GM18511 (cell line): ENCODE data around the gene PDS5B.
A peak's percentile ranks its signal among the peaks of the same experiment; 100 is the strongest.
"Not testable (repeated sequence)": the region's sequence is repeated elsewhere in the genome, so short reads cannot be mapped to it uniquely, and the experiment has no call there.

Experiments
- ATAC-seq: cut with Tn5 transposase; IDR thresholded peaks from one replicate; pipeline ENCODE4 v1.9.1; 2021; ENCODE audit warnings: mild to moderate bottlenecking, moderate library complexity; ENCODE audit not compliant: unreplicated experiment

Gene PDS5B, protein sequence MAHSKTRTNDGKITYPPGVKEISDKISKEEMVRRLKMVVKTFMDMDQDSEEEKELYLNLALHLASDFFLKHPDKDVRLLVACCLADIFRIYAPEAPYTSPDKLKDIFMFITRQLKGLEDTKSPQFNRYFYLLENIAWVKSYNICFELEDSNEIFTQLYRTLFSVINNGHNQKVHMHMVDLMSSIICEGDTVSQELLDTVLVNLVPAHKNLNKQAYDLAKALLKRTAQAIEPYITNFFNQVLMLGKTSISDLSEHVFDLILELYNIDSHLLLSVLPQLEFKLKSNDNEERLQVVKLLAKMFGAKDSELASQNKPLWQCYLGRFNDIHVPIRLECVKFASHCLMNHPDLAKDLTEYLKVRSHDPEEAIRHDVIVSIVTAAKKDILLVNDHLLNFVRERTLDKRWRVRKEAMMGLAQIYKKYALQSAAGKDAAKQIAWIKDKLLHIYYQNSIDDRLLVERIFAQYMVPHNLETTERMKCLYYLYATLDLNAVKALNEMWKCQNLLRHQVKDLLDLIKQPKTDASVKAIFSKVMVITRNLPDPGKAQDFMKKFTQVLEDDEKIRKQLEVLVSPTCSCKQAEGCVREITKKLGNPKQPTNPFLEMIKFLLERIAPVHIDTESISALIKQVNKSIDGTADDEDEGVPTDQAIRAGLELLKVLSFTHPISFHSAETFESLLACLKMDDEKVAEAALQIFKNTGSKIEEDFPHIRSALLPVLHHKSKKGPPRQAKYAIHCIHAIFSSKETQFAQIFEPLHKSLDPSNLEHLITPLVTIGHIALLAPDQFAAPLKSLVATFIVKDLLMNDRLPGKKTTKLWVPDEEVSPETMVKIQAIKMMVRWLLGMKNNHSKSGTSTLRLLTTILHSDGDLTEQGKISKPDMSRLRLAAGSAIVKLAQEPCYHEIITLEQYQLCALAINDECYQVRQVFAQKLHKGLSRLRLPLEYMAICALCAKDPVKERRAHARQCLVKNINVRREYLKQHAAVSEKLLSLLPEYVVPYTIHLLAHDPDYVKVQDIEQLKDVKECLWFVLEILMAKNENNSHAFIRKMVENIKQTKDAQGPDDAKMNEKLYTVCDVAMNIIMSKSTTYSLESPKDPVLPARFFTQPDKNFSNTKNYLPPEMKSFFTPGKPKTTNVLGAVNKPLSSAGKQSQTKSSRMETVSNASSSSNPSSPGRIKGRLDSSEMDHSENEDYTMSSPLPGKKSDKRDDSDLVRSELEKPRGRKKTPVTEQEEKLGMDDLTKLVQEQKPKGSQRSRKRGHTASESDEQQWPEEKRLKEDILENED (N-terminal part only)

DNA sequence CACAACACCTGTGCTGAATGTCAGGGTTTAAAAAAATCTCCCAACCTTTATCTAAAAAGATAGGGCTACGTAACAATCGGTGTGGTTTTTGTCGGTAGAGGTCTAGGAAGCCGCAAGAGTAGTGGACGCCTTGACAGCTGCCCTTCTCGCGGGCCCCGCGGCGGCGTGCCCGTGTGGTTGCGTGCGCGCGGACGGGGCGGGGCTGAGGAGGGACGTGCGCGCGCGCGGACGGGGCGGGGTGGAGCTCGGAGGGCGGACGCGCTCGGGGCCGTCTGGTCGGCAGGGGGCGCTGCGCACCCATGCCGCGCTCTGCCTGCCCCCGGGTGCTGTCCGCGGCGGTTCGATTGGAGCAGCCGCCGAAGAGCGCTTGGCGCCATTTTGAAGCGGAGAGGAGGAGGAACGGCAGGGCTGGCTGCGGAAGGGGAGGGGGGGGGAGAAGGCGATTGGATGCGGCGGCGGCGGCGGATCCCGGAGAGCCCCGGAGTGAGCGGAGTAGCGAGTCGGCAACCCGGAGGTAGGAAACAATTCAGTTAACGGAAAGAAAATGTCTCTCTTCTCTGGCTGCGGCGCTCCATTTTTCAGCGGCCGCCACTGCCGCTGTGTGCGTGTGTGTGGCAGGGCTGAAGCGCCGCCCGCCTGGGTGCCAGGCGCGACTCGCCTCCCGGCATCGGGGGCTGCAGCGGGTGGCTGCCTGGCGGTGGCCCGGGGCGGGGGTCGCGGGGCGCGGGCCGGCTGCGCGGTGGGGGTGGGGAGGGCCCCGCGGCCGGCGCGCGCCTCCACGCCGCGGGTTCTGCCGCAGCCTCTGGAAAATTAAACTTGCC is at the start of gene PDS5B:
PDS5B (plus strand) TSS at position 373 of the 821 bp plus-strand sequence. CDS start 62,321 bp downstream, outside the sequence.
- peak; percentile 87 for ATAC-seq

DNA sequence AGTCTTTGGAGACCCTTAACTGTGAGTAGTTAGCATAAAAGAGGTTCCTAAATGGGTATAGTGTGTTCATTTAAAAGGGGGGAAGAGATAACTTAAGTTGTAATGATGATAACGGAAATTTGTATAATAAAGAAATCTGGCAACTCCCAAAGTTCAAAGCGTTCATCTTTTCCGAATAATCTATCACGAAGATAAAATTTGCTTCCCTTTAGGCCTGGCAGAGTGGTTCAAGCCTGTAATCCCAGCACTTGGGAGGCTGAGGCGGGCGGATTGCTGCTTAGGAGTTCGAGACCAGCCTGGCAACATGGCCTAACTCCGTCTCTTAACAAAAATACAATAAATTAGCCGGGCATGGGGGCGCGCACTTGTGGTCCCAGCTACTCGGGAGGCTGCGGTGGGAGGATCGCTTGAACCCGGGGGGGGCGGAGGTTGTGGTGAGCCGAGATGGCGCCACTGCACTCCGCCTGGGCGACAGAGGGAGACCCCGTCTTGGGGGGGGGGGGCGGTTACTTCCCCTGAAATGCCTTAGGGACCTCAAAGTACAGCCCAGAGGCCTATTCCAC is 48.6 kb upstream of the PDS5B start:
- no peak for ATAC-seq

DNA sequence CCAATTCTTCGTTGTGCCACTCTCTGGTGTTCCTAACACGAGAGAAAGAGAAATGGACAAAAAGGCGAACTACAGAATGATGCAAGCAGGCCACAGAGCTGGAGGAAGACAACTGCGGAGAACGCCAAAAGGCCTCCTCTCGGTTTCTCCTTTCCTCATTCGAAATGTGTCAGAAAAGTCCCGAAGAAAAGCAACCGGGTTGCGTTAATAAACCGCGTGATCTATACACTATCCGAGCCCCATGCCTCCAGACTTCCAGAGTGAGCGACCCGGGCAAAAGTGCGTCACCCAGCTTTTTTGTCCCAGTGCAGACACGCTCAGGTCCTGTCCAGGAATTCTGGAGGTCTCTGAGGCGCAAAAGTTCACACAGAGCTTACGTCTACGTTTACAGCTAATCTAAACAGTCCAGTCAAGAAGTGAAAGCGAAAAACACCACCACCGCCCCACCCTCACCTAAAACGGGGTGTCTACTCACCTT is 48.1 kb upstream of the PDS5B start:
- peak; percentile 87 for ATAC-seq

DNA sequence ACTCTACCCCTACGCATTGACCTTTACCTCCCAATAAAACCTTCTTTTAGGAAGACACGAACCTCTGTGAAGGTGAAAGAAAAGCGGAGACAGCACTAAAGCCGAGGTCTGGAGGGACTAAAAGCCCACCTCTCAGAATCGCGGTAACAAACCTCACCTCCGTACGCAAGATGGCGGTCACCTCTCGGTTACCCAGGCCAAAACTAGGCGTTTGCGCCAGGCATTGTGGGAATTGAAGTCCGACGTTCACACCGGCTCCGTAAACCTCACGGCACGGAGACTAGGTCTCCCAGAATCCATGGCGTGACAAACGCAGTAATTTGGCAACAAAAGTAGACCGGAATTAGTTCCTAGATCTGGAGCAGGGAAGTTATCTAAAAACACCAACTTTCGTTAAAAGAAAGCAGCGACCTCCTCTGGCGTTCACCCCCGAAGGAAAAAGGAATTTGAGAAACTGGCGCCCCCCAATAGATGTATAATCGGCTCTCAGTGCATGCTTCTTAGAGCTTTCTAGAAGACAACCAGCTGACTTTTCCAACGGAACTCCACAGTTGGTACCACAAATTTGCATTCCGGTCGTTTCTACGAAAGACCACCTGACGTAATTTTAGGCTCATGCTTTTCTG is 47.5 kb upstream of the PDS5B start, which contains the start of gene N4BP2L2:
N4BP2L2 (minus strand) TSS at position 175 of the 626 bp plus-strand sequence. CDS start 1,768 bp downstream, outside the sequence.
- peak; percentile 98 for ATAC-seq

DNA sequence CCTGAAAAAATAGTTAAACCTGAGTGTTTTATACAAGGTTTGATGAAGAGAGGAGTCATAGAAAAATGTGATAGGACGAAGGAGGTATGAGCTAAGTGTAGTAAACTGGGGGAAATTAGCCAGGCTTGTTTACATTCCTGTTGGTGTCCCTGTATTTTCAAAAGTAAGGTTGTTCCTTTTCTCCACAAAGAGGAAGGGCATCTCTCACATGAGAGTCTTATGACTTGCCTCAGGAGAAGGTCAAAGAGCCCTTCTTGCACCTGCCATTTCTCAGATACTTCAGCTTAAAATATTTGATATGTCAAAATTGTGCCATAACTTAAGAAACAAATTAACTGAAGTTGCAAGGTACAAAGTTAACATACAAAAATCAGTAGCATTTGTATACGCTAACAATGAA is 44.0 kb upstream of the PDS5B start:
- no peak for ATAC-seq

DNA sequence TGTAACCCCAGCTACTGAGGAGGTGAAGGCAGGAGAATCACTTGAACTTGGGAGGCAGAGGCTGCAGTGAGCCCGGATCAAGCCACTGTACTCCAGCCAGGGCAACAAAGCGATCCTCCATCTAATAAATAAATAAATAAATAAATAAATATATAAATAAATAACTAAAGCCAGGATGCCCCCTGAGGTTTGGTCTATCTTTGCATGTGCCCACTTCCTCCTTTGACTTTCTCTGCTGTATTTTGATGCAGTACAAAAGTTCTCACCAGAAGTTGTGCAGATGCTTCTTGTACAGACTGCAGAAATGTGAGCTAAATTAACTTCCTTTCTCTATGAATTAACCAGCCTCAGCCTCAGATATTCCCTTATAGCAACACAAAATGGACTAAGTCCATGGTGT is 41.2 kb upstream of the PDS5B start:
- no peak for ATAC-seq

DNA sequence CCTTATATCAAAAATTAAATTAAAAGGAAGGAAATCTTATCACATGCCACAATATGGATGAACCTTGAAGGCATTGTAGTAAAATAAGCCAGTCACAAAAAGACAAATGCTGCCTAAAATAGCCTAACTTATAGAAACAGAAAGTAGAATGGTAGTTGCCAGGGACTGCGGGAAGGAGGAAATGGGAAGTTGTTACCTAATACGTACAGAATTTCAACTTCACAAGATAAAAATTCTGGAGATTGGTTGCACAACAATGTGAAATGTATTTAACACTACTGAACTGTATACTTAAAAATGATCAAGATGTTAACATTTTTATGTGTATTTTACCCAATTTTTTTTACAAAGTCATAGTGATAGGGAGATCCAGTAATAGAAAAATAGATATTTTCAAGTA is 37.4 kb upstream of the PDS5B start:
- no peak for ATAC-seq

DNA sequence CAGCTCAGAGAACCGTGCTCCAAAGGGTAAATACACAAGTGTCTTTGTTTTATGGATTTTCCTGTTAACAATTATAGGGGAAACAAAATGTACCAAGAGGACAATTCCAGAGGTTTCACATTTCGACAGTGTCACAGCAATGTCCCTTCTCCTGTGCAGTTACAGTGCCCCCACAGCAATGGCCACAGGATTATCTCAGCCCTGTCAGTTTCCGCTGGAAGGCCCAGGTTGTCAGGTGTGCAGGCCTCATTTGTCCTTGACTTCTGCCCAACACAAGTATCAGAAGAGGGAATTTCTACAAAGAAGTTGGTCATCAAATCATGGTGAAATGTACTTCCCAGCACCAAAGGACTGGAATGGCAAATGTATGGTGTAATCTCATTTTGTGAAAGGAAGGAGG is 36.5 kb upstream of the PDS5B start:
- ATAC-seq = no peak

DNA sequence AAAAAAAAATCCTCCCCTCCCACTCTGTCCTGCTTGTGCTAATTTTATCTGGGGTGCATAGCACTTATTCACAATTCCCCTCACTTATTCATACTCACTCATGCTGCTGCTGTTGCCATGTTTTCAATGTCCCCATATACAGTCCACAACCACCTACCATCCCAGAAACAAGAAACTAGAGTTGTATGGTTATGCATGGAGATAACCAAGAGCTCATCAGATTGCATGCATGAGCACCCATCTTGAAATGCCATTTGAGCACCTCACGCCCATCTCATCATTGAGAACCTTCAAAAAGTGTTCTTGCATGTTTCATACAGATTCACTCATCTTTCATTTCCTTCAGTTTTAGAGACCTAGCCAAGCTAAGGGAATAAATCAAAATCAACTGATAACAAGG is 32.5 kb upstream of the PDS5B start:
- ATAC-seq = no peak

DNA sequence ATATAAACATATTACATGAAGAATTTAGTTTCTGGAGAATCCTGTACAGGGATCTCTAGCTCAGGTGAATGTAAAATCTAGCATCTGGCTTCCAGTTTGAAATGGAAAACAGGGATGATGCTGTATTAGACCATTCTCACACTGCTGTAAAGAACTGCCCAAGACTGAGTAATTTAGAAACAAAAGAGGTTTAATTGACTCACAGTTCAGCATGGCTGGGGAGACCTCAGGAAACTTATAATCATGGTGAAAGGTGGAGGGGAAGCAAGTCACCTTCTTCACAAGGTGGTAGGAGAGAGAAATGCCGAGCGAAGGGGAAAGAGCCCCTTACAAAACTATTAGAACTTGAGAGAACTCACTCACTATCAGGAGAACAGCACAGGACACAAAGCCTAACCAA is 30.6 kb upstream of the PDS5B start:
- ATAC-seq = no peak

DNA sequence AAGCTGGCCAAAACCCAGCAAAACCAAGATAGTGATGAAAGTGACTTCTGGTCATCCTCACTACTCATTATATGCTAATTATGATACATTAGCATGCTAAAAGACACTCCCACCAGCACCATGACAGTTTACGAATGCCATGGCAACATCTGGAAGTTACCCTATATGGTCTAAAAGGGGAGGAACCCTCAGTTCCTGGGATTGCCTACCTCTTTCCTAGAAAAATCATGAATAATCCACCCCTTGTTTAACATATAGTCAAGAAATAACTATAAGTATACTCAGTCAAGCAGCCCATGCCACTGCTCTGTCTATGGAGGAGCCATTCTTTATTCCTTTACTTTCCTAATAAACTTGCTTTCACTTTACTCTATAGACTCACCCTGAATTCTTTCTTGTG is 25.4 kb upstream of the PDS5B start:
- not testable (repeated sequence) for ATAC-seq

DNA sequence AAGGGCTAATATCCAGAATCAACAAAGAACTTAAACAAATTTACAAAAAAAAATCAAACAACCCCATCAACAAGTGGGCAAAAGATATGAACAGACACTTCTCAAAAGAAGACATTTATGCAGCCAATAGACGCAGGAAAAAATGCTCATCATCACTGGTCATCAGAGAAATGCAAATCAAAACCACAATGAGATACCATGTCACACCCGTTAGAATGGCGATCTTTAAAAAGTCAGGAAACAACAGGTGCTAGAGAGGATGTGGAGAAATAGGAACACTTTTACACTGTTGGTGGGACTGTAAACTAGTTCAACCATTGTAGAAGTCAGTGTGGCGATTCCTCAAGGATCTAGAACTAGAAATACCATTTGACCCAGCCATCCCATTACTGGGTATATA is 10.6 kb upstream of the PDS5B start:
- not testable (repeated sequence) for ATAC-seq

DNA sequence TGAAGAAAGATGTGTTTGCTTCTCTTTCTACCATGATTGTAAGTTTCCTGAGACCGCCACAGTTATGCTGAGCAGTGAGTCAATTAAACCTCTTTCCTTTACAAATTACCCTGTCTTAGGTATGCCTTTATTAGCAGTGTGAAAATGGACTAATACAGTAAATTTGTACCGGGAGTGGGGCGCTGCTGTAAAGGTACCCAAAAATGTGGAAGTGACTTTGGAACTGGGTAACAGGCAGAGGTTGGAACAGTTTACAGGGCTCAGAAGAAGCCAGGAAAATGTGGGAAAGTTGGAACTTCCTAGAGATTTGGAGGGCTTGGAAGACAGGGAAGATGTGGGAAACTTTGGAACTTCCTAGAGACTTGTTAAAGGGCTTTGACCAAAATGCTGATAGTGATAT is 9.2 kb upstream of the PDS5B start:
- ATAC-seq = no peak

DNA sequence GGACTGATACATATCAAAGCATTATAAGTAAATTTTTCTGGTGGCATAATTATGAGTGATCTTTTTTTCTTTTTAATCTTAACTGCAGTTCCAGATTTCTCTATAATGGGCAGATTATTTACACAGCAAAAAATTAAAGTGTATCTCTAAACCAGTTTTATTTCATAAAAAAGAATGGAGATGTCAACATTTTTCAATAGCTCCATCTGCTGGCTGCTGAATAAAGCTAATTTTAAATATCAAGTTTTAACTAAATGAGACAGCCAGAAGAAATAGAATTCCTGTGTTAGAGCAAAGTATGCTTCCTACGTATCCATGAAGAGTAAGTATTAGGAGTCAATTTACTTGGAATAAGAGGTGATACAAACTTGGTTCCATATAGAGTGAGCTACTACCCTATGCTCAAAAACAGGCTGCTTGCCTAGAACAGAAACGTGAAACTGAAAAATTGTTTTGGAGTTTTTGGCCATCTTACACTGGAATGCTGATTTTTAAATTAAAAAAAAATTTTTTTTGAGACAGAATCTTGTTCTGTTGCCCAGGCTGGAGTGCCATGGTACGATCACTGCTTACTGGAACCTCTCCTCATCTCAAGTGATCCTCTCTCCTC is 5.0 kb upstream of the PDS5B start:
- no peak for ATAC-seq

DNA sequence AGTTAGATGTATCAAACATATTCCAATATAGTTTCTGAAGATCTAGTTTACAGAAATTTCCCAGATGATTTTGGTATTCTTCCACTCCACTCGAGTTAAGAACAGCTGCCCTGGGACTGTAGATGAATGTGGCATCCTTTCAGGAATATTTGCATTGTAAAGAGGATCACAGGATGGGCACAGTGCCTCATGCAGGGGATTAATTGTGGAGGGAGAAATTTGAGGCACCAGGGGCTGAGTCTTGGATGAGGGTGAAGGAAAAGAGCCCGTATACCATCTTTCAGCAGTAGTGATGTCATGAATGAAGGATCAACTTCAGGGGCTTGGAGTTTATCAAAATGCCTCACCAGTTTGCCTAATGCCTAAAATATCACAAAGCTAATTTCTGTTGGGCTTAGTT is 4.0 kb upstream of the PDS5B start:
- no peak for ATAC-seq

DNA sequence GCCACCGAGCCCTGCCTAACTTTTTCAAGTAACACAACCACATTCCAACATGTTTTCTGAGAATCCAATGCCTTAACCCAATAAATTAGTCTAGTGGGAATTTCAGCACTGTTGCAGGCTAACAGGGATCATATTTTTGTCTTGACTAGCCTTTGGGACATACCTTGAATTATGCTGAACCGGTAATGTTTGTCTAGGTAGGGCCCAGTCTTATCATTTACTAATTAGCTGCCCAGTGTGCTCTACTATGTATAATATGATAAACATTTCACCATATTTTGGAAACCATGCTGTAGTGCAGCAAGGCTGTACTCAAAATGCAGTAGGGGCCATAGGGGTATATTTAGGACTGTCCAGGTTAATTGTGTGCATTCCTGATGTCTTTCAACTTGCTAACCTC is 3.3 kb upstream of the PDS5B start:
- ATAC-seq = no peak

DNA sequence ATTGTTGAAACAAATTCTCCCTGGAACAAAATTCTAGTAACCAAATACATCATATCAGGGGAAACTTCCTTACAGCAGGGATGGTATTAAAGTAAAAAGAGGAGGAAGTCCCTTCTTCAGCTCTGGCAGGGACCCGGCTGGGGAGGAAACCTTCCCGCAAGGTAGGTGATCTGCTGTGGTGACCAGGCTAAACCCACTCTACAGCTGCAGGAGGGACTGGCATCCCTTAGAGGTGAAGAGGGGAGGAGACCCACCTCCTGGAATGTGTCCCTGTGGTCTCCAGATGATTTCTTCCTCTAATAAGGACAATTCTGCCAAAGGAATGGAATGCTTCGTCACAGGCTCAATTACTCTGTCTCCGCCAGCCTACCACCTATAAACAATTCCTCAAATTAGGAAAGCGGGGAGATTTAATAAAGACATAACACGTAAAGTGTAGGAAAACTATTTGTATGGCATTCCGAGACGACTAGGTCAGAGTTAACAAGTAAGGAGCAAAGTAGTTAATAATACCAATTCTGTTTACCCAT is 637 bp upstream of the PDS5B start:
- no peak for ATAC-seq

DNA sequence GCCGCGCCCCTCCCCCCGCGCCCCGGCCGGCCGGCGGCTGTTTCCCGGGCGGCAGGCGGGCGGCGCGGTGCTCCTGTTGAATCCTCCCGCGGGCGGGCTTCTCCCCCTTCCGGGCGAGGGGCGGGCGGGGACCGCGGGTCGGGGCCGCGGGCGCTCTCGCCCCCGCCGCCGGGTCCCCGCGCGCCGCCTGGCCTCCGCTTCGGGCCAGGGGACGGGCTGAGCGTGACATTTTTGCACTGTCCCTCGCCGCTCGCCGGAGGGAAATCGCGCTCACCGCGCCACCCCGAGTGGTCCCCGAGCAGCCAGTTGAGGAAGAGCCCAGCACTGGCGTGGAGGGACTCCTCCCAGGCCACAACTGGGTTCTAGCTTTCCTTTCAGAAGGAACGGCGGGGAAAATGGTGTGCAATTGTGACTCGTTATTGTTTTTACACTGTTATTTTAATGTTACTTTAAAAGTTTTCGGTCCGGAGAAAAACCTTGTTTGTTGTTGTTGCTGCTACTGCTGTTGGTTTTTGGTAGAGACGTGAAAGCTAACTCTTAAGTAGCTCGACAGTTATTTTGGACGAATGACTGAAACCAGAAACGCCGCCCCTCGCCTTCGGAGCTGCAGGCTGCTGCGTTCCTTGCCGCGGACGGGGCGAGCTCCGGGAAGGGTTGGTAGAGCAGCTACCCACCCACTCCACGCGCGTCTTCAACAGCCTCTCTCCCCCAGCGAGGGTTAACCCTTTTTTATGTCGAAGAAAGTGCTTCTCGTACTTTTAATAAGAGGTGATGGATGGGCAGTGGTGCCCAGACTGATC is 959 bp downstream of the PDS5B start:
- ATAC-seq = peak; percentile 43
